ENCODE results near the gene LANCL2. TPM values are rescaled to one million over a fixed set of nuclear protein-coding genes. Genes with fewer than 3 reads are reported as not detected.

Gene LANCL2
- total RNA-seq, 1 donor from 2014 or later, result 24.1 TPM

GRCh38 chr7:55425141-55425752 lies 60.1 kb downstream of the LANCL2 start:
- peaks cover 6% of the 10 kb centered on the region for H3K36me3 Mint-ChIP-seq (ENCODE audit: unreplicated experiment)
- no peaks in the 10 kb centered on the region for H3K9me3 Mint-ChIP-seq (ENCODE audit: unreplicated experiment)
- no peak for DNase-seq
- no peak overlapping the region for H3K27ac Mint-ChIP-seq (ENCODE audit: unreplicated experiment)
- peaks cover 15% of the 10 kb centered on the region for H3K4me1 Mint-ChIP-seq (ENCODE audit: low read depth, unreplicated experiment)
- TF ChIP-seq CTCF (IDR thresholded peaks at IDR 0.05; ENCODE audit: partially characterized antibody, unreplicated experiment), result no peak
- no peak overlapping the region for H3K4me3 Mint-ChIP-seq (ENCODE audit: unreplicated experiment)
- H3K27me3 Mint-ChIP-seq (ENCODE audit: unreplicated experiment), result peaks cover 5% of the 10 kb centered on the region

GRCh38 chr7:55426676-55427075 lies 61.5 kb downstream of the LANCL2 start:
- Mint-ChIP-seq H3K27ac (ENCODE audit: unreplicated experiment) (no peak overlapping the region), H3K36me3 (ENCODE audit: unreplicated experiment) (peaks cover 6% of the 10 kb centered on the region), H3K27me3 (ENCODE audit: unreplicated experiment) (peaks cover 5% of the 10 kb centered on the region), H3K4me1 (ENCODE audit: low read depth, unreplicated experiment) (peaks cover 15% of the 10 kb centered on the region), H3K9me3 (ENCODE audit: unreplicated experiment) (no peaks in the 10 kb centered on the region), H3K4me3 (ENCODE audit: unreplicated experiment) (no peak overlapping the region)
- DNase-seq, result no peak
- TF ChIP-seq CTCF (IDR thresholded peaks at IDR 0.05; ENCODE audit: partially characterized antibody, unreplicated experiment), result no peak

GRCh38 chr7:55427342-55427741 lies 62.2 kb downstream of the LANCL2 start:
- no peak overlapping the region for H3K4me3 Mint-ChIP-seq (ENCODE audit: unreplicated experiment)
- H3K9me3 Mint-ChIP-seq (ENCODE audit: unreplicated experiment), result no peaks in the 10 kb centered on the region
- H3K36me3 Mint-ChIP-seq (ENCODE audit: unreplicated experiment), result peaks cover 6% of the 10 kb centered on the region
- DNase-seq, result no peak
- no peak for TF ChIP-seq CTCF (IDR thresholded peaks at IDR 0.05; ENCODE audit: partially characterized antibody, unreplicated experiment)
- no peak overlapping the region for H3K27ac Mint-ChIP-seq (ENCODE audit: unreplicated experiment)
- H3K4me1 Mint-ChIP-seq (ENCODE audit: low read depth, unreplicated experiment), result peaks cover 15% of the 10 kb centered on the region
- H3K27me3 Mint-ChIP-seq (ENCODE audit: unreplicated experiment), result peaks cover 5% of the 10 kb centered on the region

- H3K4me3 Mint-ChIP-seq (ENCODE audit: unreplicated experiment), result no peak overlapping the region
Measured at GRCh38 chr7:55427800-55428199, 62.7 kb downstream of the LANCL2 start.

More at GRCh38 chr7:55427800-55428199, 62.7 kb downstream of the LANCL2 start:
- Mint-ChIP-seq H3K9me3 (ENCODE audit: unreplicated experiment) (no peaks in the 10 kb centered on the region), H3K4me1 (ENCODE audit: low read depth, unreplicated experiment) (peaks cover 14% of the 10 kb centered on the region), H3K27me3 (ENCODE audit: unreplicated experiment) (peaks cover 5% of the 10 kb centered on the region), H3K27ac (ENCODE audit: unreplicated experiment) (peak overlapping the region; percentile 49), H3K36me3 (ENCODE audit: unreplicated experiment) (peaks cover 6% of the 10 kb centered on the region)
- TF ChIP-seq CTCF (IDR thresholded peaks at IDR 0.05; ENCODE audit: partially characterized antibody, unreplicated experiment), result no peak
- DNase-seq, result peak; percentile 64
